Astrocyte of the spinal cord (primary cell): ENCODE measurements around the gene EPHA5.

Source experiments
- DNase-seq: peaks from one replicate; pipeline ENCODE4 v3.0.0; 2011; ENCODE audit warnings: low read depth, low spot score
- H3K4me3 ChIP-seq: 2 replicates; pipeline ENCODE4 v1.5.1; 2011; ENCODE audit warnings: low read depth, mild to moderate bottlenecking, low read length, moderate library complexity
- CTCF ChIP-seq: IDR thresholded peaks from 2 replicates; pipeline ENCODE4 v1.5.1; 2012; ENCODE audit warnings: low read depth, mild to moderate bottlenecking, low read length, inconsistent platforms
- in situ Hi-C: cut with HindIII; loops from 2 replicates; pipeline ENCODE4 v1.10.0; 2017; ENCODE audit warnings: low sequenced_read_pairs

Gene EPHA5

DNA sequence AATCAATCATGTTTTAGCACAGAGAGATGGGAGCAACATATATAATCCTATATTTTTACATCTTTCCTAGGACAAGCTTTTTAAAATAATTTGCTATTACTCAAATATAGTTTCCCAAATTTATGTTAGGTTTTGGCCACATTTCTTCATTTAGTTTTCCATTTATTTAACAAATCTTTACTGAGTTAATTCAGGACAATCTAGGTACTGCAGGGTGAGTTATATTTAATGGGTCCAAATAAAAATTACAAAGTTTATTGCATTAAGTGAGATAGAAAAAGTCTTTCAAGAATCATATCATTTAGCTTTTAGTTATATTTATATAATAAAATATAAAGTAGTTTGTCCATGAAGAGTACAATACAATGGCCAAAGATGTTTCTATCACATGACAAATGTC is 269.2 kb downstream of the EPHA5 start:
- no peak overlapping the region for H3K4me3 ChIP-seq
- no peak for DNase-seq
- in situ Hi-C loops, result no loop called here
- TF ChIP-seq CTCF, result no peak

GRCh38 chr4:65399084-65399483 is 271.2 kb downstream of the EPHA5 start:
- no peak overlapping the region for H3K4me3 ChIP-seq
- no peak for TF ChIP-seq CTCF
- no peak for DNase-seq
- in situ Hi-C loops, result no loop called here

DNA sequence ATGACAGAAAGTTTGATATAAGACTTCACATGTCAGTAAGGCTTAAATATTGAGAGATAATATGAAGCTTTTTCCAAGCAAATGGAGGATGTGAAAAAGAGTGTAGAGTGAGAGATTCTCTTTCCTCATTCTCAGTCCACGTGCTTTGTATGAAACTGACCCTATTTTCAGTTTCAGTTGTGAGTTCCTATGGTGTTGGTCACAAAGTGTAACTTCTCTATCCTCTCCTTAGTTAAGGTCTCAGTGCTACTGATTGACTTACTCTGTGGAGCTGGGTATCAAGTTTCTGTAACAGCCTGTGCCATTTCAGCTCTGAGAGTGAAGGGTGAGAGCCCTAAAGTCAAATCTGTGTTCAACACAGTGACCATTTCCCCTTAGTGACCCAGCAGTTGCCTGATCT is 277.2 kb downstream of the EPHA5 start:
- no peak for TF ChIP-seq CTCF
- in situ Hi-C loops, result no loop called here
- H3K4me3 ChIP-seq, result no peak overlapping the region
- no peak for DNase-seq

GRCh38 chr4:65392488-65392887 is 277.8 kb downstream of the EPHA5 start:
- DNase-seq, result no peak
- no peak overlapping the region for H3K4me3 ChIP-seq
- TF ChIP-seq CTCF, result no peak
- in situ Hi-C loops, result no loop called here

DNA sequence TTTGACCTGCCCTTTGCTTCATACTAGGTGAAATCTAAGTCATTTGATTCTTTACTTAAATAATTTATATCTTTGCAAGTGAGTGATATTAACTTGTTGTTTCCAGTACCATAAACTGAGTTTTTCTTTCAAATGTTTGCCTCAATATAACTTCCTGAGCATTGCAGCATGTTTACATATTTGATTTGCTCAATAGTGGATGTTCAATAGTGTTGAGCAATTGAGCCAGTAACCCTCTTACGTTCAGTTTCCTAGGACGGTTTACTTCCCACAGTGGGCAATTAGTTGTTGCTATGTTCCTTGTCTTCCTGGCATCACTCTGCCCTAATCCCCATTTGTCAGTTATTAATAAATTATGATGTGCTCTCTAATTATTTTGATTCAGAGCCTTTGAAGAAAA is 278.5 kb downstream of the EPHA5 start:
- H3K4me3 ChIP-seq, result no peak overlapping the region
- no peak for DNase-seq
- TF ChIP-seq CTCF, result no peak
- in situ Hi-C loops, result no loop called here

DNA sequence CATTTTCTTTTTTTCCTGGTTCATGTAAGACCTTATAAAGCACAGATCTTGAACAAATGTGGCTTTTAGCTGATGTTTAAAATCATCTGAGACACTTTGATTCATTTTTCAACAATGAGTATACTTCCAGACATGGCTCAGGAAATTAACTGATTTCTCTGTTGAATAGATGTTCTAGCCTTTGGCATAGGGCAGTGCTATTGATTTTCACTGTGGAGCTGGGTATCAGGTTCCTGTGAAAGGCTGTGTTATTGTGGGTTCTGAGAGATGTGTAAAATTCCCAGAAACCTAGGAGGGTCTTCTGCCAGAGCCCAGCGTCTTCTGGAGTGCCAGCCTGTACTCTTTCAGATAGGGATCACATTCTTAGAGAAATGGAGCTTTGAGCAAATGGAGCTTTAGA is 278.9 kb downstream of the EPHA5 start:
- no peak for DNase-seq
- in situ Hi-C loops, result no loop called here
- TF ChIP-seq CTCF, result no peak
- H3K4me3 ChIP-seq, result no peak overlapping the region

DNA sequence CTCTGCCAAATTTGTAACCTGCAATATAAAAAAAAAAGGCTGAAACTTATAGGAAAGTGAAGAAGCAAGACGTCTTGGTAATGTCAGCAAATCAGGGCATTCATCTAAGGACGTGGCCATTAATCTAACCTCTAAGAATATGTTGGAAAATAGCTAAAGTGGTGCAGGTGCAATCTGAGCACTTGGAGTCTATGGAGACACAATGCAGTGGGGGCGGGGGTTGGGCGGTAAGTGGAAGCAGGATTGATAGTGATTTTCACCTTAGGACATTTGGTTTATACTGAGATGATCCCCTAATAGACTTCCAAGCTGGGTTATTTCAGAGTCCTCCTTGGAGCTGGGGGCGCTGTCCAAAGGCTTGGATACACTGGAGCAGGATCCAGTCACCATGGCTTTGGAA is 283.4 kb downstream of the EPHA5 start:
- no peak for DNase-seq
- TF ChIP-seq CTCF, result no peak
- in situ Hi-C loops, result no loop called here
- H3K4me3 ChIP-seq, result no peak overlapping the region
